HepG2 (cell line): ENCODE data around the gene NAP1L4. TPM values are rescaled to one million over a fixed set of nuclear protein-coding genes. Genes with fewer than 3 reads are reported as not detected.
A peak's percentile ranks its signal among the peaks of the same experiment; 100 is the strongest.

Source experiments
- AHDC1 ChIP-seq: sonication (generic); formaldehyde crosslinking; IDR thresholded peaks from 2 replicates; pipeline ENCODE4 v1.5.1; 2020; ENCODE audit warnings: mild to moderate bottlenecking, missing genetic modification reagents, borderline replicate concordance
- DDIT3 ChIP-seq: sonication (generic); formaldehyde crosslinking; IDR thresholded peaks from 2 replicates; pipeline ENCODE4 v1.4.0; 2020; ENCODE audit warnings: mild to moderate bottlenecking, missing genetic modification reagents
- HNRNPUL1 ChIP-seq: fragments of 200-400 bp; formaldehyde crosslinking; IDR thresholded peaks from 2 replicates; pipeline ENCODE4 v1.6.1; 2017; ENCODE audit warnings: low read depth, mild to moderate bottlenecking, low read length, moderate library complexity
- NCOA2 ChIP-seq: sonication (generic); formaldehyde crosslinking; IDR thresholded peaks from 2 replicates; pipeline ENCODE4 v1.8.0; 2022; ENCODE audit warnings: inconsistent platforms
- REST ChIP-seq, 2 experiments: IDR thresholded peaks; 2 replicates each; pipeline ENCODE4 v1.6.1; 2011 to 2012; ENCODE audit warnings: low read length in 2 of 2, borderline replicate concordance in 1 of 2, low read depth in 1 of 2, mild to moderate bottlenecking in 1 of 2, moderate library complexity in 1 of 2
- ZEB1 ChIP-seq: IDR thresholded peaks from 2 replicates; pipeline ENCODE4 v1.6.1; 2012; ENCODE audit warnings: mild to moderate bottlenecking, low read depth, inconsistent platforms; ENCODE audit not compliant: insufficient replicate concordance
- ZNF253 ChIP-seq: sonication (generic); formaldehyde crosslinking; IDR thresholded peaks from 2 replicates; pipeline ENCODE4 v1.8.0; 2022; ENCODE audit warnings: mild to moderate bottlenecking, missing genetic modification reagents, borderline replicate concordance
- ZNF687 ChIP-seq: sonication (generic); formaldehyde crosslinking; IDR thresholded peaks from 2 replicates; pipeline ENCODE4 v1.5.1; 2020; ENCODE audit warnings: mild to moderate bottlenecking, missing genetic modification reagents, moderate library complexity
- ZNF710 ChIP-seq: sonication (generic); formaldehyde crosslinking; IDR thresholded peaks from 2 replicates; pipeline ENCODE4 v1.5.0; 2020; ENCODE audit warnings: mild to moderate bottlenecking, missing genetic modification reagents, borderline replicate concordance
- ZNF878 ChIP-seq: sonication (generic); formaldehyde crosslinking; IDR thresholded peaks from 2 replicates; pipeline ENCODE4 v1.8.1; 2023; ENCODE audit warnings: mild to moderate bottlenecking, missing genetic modification reagents, moderate library complexity
- polyA plus RNA-seq, 8 experiments: library from polyadenylated mRNA; depleted of rRNA in 3 of 8; stranded (reverse) in 7 of 8; unstranded in 1 of 8; fragments of >200 nt; fragmentation: Illumina TruSeq in 4 of 8; extraction: Trizol in 4 of 8; gene quantifications; 2 replicates each; pipeline versions ENCODE4 v1.2.1 to v1.2.3, GENCODE V29; 2011 to 2016; ENCODE audit warnings: low read depth in 4 of 8, missing spikeins in 1 of 8, mixed read lengths in 1 of 8; ENCODE audit not compliant: insufficient read depth in 1 of 8
- total RNA-seq, 5 experiments: library from RNA; depleted of rRNA; stranded (reverse); fragments of >200 nt; fragmentation: Illumina TruSeq; extraction: Trizol; gene quantifications; 2 replicates each; pipeline ENCODE4 v1.2.3, GENCODE V29; 2016; ENCODE audit warnings: low read depth in 1 of 5

NAP1L4 gene
- total and polyA plus RNA-seq, 2 of the 13 experiments (the other 11 are each of a cell fraction or from before 2014, with no cell fraction given): 64.0 to 186 TPM

- TF ChIP-seq REST (IDR thresholded peaks at IDR 0.05; ENCODE audit: borderline replicate concordance in 1 of 2, low read depth in 1 of 2, low read length in 2 of 2): no peak
- TF ChIP-seq ZNF710: no peak
- TF ChIP-seq NCOA2: no peak
- TF ChIP-seq ZNF253 (CRISPR knock-in tag): no peak
- no peak for TF ChIP-seq DDIT3 (CRISPR knock-in tag)
- peak; percentile 9; the same call in 1 of the 2 replicates for TF ChIP-seq ZNF687 (CRISPR knock-in tag)
- TF ChIP-seq ZEB1: no peak
- TF ChIP-seq ZNF878 (CRISPR knock-in tag): no peak
- no peak for TF ChIP-seq HNRNPUL1
- TF ChIP-seq AHDC1 (CRISPR knock-in tag): no peak
Observed at GRCh38 chr11:2942872-2943710, 49.0 kb downstream of the NAP1L4 start (continued).
